HepG2 (cell line): ENCODE results near the gene MFSD11. TPM values are rescaled to one million over a fixed set of nuclear protein-coding genes. Genes with fewer than 3 reads are reported as not detected.

Experiments
- CBFB ChIP-seq: sonication (generic); formaldehyde crosslinking; IDR thresholded peaks from 2 replicates; pipeline ENCODE4 v1.4.0; 2020; ENCODE audit warnings: missing genetic modification reagents
- CHD4 ChIP-seq: fragments of 200-600 bp; sonication (generic); IDR thresholded peaks from 2 replicates; pipeline ENCODE4 v1.7.0; 2017; ENCODE audit warnings: mild to moderate bottlenecking, low read length, borderline replicate concordance
- FOXP4 ChIP-seq: sonication (generic); formaldehyde crosslinking; IDR thresholded peaks from 2 replicates; pipeline ENCODE4 v1.4.0; 2020; ENCODE audit warnings: missing genetic modification reagents
- GATAD1 ChIP-seq: IDR thresholded peaks from 2 replicates; pipeline ENCODE4 v1.6.1; 2016; ENCODE audit warnings: missing genetic modification reagents, missing compliant biosample characterization
- GMEB1 ChIP-seq: sonication (generic); formaldehyde crosslinking; IDR thresholded peaks from 2 replicates; pipeline ENCODE4 v1.5.1; 2020; ENCODE audit warnings: missing genetic modification reagents, mild to moderate bottlenecking, borderline replicate concordance
- HMG20B ChIP-seq: conservative IDR thresholded peaks from 2 replicates; pipeline ENCODE4 v1.6.1; 2016; ENCODE audit warnings: missing genetic modification reagents, missing compliant biosample characterization
- JUN ChIP-seq: sonication (generic); formaldehyde crosslinking; IDR thresholded peaks from 2 replicates; pipeline ENCODE4 v1.4.0; 2020; ENCODE audit warnings: mild to moderate bottlenecking, missing genetic modification reagents
- ONECUT2 ChIP-seq: sonication (generic); formaldehyde crosslinking; IDR thresholded peaks from 2 replicates; pipeline ENCODE4 v1.4.0; 2020; ENCODE audit warnings: missing genetic modification reagents
- RNF2 ChIP-seq: fragments of 450-650 bp; conservative IDR thresholded peaks from 2 replicates; pipeline ENCODE4 v1.6.1; 2016; ENCODE audit warnings: low read depth
- SMARCE1 ChIP-seq: fragments of 450-650 bp; IDR thresholded peaks from 2 replicates; pipeline ENCODE4 v1.6.1; 2017; ENCODE audit warnings: borderline replicate concordance
- TARDBP ChIP-seq: sonication (generic); formaldehyde crosslinking; IDR thresholded peaks from 2 replicates; pipeline ENCODE4 v1.8.0; 2022; ENCODE audit warnings: mild to moderate bottlenecking, missing genetic modification reagents
- ZNF142 ChIP-seq: sonication (generic); formaldehyde crosslinking; IDR thresholded peaks from 2 replicates; pipeline ENCODE4 v1.4.0; 2020; ENCODE audit warnings: missing genetic modification reagents
- ZNF180 ChIP-seq: sonication (generic); formaldehyde crosslinking; IDR thresholded peaks from 2 replicates; pipeline ENCODE4 v1.4.0; 2020; ENCODE audit warnings: low read depth, missing genetic modification reagents, borderline replicate concordance
- ZNF275 ChIP-seq: sonication (generic); formaldehyde crosslinking; IDR thresholded peaks from 2 replicates; pipeline ENCODE4 v1.8.0; 2022; ENCODE audit warnings: missing genetic modification reagents, mild to moderate bottlenecking, inconsistent platforms, borderline replicate concordance
- ZNF446 ChIP-seq: sonication (generic); formaldehyde crosslinking; IDR thresholded peaks from 2 replicates; pipeline ENCODE4 v1.5.0; 2020; ENCODE audit warnings: mild to moderate bottlenecking, missing genetic modification reagents
- ZNF460 ChIP-seq: sonication (generic); formaldehyde crosslinking; IDR thresholded peaks from 2 replicates; pipeline ENCODE4 v1.5.1; 2020; ENCODE audit warnings: missing genetic modification reagents, mild to moderate bottlenecking, borderline replicate concordance
- ZNF562 ChIP-seq: sonication (generic); formaldehyde crosslinking; IDR thresholded peaks from 2 replicates; pipeline ENCODE4 v1.8.0; 2022; ENCODE audit warnings: missing genetic modification reagents, borderline replicate concordance
- ZZZ3 ChIP-seq: sonication (generic); formaldehyde crosslinking; IDR thresholded peaks from 2 replicates; pipeline ENCODE4 v1.4.0; 2020; ENCODE audit warnings: missing genetic modification reagents, mild to moderate bottlenecking, borderline replicate concordance
- polyA plus RNA-seq, 8 experiments: library from polyadenylated mRNA; depleted of rRNA in 3 of 8; stranded (reverse) in 7 of 8; unstranded in 1 of 8; fragments of >200 nt; fragmentation: Illumina TruSeq in 4 of 8; extraction: Trizol in 4 of 8; gene quantifications; 2 replicates each; pipeline versions ENCODE4 v1.2.1 to v1.2.3, GENCODE V29; 2011 to 2016; ENCODE audit warnings: low read depth in 4 of 8, missing spikeins in 1 of 8, mixed read lengths in 1 of 8; ENCODE audit not compliant: insufficient read depth in 1 of 8
- total RNA-seq, 5 experiments: library from RNA; depleted of rRNA; stranded (reverse); fragments of >200 nt; fragmentation: Illumina TruSeq; extraction: Trizol; gene quantifications; 2 replicates each; pipeline ENCODE4 v1.2.3, GENCODE V29; 2016; ENCODE audit warnings: low read depth in 1 of 5

Gene MFSD11
- total and polyA plus RNA-seq, 2 of the 13 experiments (the other 11 are each of a cell fraction or from before 2014, with no cell fraction given), result 26.1 to 36.3 TPM

- TF ChIP-seq ZNF180 (CRISPR knock-in tag) (no peak), FOXP4 (CRISPR knock-in tag) (peak; percentile 47; the same call in 1 of the 2 replicates), RNF2 (0 out of 2 replicates have a peak, but pooled peaks have one; percentile 29), SMARCE1 (no peak), GATAD1 (peak; percentile 56; the same call in 1 of the 2 replicates), ZNF275 (CRISPR knock-in tag) (no peak), ZNF446 (CRISPR knock-in tag) (no peak), ZNF460 (CRISPR knock-in tag) (no peak), ZNF142 (CRISPR knock-in tag) (peak; percentile 70; the same call in 1 of the 2 replicates), JUN (CRISPR knock-in tag) (peak; percentile 93), CBFB (CRISPR knock-in tag) (no peak), HMG20B (CRISPR knock-in tag) (no peak), TARDBP (CRISPR knock-in tag) (no peak; the same call in 1 of the 2 replicates), ZNF562 (CRISPR knock-in tag) (no peak), CHD4 (no peak), ONECUT2 (CRISPR knock-in tag) (0 out of 2 replicates have a peak, but pooled peaks have one; percentile 27), GMEB1 (CRISPR knock-in tag) (peak; percentile 61; the same call in 1 of the 2 replicates), ZZZ3 (CRISPR knock-in tag) (0 out of 2 replicates have a peak, but pooled peaks have one; percentile 77)
These were observed 37.1 kb upstream of the MFSD11 start (continued) for GRCh38 chr17:76700617-76701470.
